ENCODE results near the gene CHKA.
"Not testable (repeated sequence)": the region's sequence is repeated elsewhere in the genome, so short reads cannot be mapped to it uniquely, and the experiment has no call there.

Gene CHKA

DNA sequence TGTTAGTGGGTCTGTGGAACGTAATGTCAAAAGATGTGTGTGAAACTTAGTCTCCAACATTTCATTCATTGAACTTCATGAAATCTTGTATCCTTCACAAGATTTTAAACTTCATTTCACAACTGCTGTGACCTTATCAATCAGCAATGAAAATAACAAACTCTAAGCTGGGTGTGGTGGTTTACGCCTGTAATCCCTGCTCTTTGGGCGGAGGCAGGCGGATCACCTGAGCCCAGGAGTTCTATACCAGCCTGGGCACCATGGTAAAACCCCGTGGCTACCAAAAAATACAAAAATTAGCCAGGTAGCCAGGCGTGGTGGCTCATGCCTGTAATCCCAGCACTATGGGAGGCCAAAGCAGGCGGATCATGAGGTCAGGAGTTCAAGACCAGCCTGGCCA is 5.1 kb downstream of the CHKA start:
- DNase-seq (ENCODE audit: low read depth, low spot score): no peak

DNA sequence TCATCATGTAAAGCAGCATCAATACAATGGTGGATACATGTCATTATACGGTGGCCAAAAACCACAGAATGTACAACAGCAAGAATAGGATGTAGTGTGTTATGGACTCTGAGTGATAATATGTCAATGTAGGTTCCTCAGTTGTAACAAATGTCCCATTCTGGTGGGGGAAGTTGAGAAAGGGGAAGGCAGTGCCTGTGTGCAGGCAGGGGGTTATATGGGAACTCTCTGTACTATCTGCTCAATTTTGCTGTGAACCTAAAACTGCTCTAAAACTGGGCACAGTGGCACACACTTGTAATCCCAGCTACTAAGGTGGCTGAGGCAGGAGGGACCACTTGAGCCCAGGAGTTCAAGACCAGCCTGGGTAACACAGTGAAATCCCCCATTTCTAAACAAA is 5.9 kb downstream of the CHKA start:
- DNase-seq (ENCODE audit: low read depth, low spot score): no peak

DNA sequence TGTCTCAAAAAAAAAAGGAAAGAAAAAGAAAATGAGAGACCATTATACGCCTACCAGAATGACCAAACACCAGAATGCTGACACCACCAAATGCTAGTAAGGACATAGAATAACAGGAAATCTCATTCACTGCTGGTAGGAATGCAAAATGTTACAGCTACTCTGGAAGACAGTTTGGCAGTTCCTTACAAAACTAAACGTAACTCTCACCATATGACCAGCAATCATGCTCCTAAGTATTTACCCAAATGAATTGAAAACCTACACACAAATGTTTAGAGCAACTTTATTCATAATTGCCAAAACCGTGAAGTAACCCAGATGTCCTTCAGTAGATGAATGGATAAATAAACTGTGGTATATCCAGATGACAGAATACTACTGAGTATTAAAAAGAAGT is 7.2 kb downstream of the CHKA start:
- DNase-seq (ENCODE audit: low read depth, low spot score): no peak

DNA sequence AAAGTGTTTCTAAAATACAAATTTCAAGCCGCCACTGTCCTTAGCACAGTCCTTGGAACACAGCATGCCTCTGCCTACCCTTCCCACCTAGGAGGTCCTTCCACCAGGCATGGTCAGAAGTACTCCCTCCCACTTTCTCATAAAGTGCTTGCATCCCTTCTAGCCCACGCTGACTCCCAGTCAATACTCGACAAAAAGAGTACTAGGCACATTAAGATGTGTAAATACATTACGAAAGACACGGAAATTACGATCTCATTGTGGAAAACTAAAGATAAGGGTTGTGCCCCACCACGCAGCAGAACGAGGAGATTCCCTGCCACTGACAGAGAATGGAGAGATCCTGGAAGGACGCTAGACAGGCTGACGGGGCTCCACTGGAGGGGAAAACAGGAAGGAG is 13.5 kb downstream of the CHKA start:
- no peak for DNase-seq (ENCODE audit: low read depth, low spot score)

DNA sequence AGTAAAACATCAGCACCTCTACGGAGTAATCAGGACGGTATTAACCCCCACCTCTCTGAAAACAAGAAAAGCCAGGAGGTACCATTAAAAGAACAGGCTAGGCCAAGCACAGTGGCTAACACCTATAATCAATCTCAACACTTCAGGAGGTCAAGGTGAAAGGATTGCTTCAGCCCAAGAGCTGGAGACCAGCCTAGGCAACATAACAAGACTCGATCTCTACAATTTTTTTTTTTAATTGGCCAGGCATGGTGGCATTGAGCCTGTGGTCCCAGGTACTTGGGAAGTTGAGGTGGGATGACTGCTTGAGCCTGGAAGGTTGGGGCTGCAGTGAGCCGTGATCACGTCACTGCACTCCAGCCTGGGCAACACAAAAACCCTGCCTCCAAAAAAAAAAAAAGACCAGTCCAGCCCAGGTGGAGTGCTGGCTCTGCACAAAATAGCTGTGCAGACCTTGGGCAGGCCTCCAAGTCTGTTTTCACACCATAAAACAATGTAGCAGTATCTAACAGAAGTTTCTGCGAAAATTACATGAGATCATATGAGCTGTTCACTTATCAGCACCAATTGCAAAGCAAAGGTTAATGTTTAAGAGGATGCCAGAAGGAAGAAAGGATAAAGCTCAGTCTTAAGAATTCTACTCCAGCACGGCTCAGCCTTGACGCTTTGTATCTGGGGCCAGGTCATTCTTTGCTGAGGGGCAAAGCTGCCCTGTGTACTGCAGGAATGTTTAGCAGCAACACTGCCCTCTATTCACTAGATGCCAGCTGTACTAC is 14.8 kb downstream of the CHKA start:
- no peak for DNase-seq (ENCODE audit: low read depth, low spot score)

DNA sequence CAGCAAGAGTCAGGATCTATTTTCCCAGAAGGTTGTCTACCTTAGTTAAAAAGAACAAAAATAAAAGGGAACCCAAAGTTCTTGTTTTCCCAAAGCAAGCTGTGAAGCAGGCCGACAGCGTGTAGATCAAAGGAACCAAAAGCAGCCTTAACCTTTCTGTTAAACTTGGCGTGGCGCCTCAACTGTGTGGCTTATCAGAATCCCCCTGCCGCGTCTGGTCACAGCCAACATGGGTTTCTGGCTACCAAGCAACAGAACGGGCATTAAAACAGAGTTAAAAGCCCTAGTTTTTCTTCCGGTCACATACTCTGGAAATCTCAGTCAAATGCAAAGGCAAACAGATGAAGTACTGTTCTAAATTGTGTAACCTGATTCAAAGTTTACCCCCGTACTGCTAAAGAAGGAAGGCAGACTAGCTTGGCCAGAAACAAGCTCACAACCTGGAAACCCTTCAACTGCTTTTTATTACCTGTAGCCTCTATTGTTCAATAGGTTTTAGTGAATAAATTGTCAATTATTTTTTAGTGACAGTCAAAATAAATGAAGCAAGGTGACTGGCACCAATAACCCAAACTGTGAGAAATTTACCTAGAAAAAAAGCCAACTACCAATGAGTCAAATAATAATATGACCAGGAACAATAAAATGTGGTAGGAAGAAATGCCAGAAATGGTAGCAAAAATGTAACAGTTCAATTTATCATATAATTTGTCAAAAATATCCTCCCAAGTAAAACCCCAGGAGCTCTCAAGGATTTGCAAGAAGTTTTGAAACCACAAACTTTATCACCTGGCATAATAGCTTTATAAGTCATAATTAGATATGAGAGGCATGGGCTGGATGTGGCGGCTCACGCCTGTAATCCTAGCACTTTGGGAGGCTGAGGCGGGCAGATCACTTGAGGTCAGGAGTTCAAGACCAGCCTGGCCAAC is 21.4 kb downstream of the CHKA start:
- DNase-seq (ENCODE audit: low read depth, low spot score): no peak

DNA sequence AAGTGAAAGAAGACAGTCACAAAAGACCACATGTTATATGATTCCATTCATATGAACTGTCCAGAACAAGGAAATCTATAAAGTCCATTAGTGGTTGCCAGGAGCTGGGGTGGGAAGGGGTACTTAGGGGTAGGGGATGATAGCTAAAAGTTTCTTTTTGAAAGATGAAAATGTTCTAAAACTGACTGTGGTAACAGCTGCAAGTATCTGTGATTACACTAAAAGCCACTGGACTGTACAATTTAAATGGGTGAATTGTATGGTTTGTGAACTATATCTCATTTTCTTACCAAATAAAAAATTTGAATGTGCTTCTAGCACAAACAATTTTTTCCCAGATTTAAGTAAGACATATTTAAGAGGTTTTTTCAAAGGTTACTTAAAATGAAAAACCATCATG is 22.1 kb downstream of the CHKA start:
- no peak for DNase-seq (ENCODE audit: low read depth, low spot score)

DNA sequence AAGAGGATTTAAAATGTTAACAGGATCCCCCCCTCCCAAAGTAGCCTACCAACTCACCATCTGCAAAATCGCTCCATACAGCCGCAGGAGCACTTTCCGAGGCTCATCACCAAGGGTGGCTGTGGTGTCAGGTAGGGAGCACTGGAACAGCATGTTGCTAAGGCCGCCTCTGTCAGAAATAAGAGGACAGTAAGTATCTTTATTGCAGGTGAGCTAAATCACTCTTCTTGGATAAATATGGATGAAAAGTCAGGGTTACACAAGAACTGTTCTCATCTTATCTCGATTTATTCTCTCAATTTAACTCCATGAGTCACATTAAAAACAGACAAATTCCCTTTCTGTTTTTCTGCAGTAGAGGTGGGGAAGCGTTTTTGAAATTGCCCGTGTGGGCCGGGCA is 24.2 kb downstream of the CHKA start:
- no peak for DNase-seq (ENCODE audit: low read depth, low spot score)

DNA sequence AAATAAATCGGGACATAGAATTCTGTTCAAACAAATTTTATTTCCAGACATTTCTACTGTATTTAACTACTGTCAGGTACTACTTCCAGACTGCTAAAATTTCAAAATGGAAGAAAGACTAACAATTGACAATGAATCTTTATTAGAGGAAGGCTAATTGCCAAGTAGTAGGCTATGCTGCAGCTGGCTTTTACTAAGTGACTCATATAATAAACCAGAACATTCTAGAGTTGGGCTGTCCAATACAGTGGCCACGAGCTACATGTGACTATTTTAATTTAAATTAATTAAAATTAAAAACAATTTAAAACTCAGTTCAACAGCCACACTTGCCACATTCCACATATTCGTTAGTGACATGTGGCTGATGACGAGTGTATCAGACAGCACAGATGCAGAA is 27.6 kb downstream of the CHKA start:
- no peak for DNase-seq (ENCODE audit: low read depth, low spot score)

DNA sequence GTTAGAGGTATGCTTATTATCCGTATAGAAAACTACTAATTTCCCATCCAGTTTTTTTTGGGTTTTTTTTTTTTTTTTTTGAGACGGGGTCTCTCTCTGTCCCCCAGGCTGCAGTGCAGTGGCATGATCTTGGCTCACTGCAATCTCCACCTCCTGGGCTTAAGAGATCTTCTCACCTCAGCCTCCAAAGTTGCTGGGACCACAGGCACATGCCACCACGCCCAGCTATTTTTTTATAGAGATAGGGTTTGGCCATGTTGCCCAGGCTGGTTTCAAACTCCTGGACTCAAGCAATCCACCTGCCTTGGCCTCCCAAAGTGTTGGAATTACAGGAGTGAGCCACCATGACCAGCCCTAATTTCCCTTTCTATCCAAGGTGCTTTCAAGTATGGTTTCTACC is 28.2 kb downstream of the CHKA start:
- not testable (repeated sequence) for DNase-seq (ENCODE audit: low read depth, low spot score)

DNA sequence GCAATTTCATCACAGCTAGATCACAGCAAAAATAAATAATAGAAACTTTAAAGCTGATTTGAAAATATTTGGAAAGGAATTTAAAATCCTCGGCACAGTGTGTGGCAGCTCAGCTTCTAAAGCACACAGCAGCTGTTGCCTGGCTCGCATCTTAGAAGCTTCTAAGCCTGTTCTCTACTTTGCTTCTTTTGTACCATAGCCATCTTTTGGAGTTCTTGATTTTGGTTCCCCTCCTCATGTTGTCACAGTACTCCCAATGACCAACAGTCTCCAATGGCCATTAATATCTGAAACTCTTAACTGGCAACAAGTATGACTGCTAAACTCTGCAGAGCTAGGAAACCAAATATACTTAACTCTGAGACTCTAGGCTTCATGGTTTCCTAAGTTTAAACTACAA is 28.8 kb downstream of the CHKA start:
- no peak for DNase-seq (ENCODE audit: low read depth, low spot score)

DNA sequence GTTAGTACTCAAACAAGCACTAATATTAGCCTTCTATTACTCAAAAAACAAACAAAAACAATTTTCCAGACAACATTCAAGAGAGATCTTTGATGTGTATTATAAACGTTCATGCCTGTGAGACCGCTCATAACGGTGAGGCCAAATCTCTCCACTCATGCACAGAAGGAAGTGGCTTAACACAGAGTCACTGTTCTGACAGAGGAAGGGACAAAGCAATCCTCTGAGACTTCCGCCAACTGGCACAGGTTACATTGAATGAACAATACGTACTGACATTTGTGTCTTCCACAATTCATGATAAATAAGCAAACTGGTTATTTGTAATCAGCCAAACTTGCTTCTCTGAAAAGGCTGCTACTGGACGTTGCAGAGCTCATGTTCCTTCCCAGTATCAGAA is 30.5 kb downstream of the CHKA start:
- no peak for DNase-seq (ENCODE audit: low read depth, low spot score)

DNA sequence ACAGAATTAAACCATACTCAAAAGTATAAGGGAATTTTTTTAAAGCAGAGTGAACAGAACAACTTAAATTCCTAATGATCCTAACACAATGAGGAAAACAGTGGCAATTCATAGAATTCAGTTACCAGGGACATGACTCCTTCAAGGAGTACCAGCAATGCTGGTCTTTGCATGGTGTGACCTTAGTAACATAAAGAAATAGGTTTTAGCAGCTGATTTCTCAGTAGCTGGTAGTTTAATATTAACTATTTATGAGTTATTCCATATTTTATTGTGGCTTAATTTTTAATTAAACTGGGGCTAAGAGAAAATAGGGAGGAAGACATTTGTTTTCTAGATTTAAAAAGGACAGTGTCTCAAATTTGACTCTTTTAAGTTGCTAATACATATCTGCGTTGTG is 30.9 kb downstream of the CHKA start:
- DNase-seq (ENCODE audit: low read depth, low spot score): no peak

DNA sequence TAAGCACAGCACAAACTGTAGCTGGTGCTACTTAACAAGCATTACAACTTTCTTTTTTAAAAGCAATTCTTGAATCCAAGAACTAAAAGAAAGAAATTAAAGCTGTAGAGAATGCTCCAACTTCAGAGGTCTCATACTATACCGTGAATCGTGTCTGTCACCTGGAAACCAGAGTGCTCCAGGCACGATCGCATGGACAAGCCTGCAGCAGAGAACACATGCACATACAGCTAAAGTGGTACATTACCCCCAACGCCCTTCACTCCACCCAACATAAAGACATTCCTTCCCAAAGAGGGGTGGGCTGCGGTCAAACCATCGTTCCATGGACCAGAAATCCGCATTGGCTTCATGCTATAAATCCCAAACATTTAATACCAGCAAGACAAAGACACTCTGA is 31.5 kb downstream of the CHKA start:
- DNase-seq (ENCODE audit: low read depth, low spot score): no peak

DNA sequence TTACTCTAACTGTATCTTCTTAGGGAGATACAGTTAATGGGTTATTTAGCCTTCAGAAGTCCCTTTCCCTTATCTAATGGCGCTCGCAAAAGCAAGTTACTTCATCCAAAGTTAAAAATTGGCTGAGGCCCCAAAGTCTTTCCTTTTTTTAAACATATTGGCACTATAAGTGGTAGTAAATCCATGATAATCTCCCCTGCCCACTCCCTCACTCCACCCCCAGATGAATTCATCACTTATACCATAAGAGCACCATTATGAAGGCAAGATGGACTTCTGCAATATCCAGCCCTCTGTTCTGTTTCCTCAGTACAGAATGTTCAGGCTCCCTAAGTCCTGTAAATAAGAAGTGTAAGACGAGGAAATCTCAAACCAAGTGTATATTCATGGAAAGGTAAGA is 37.7 kb downstream of the CHKA start:
- no peak for DNase-seq (ENCODE audit: low read depth, low spot score)

DNA sequence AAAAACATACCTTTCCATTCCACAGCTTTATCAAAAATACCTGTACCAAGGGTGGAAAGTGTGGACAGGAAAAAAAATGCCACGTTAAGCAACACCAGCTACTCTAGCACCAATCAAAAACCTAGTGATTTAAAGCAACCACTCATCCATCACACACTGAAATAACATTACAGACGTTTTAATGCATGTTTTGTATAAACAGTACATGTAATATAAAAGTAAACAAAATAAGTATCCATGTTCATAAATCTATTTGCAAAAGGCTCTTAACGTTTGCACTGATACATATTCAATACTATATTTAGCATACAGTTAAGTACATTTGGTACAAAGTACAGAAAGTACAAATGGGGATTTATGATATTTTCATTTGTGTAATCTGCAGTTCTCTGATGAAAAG is 38.7 kb downstream of the CHKA start:
- no peak for DNase-seq (ENCODE audit: low read depth, low spot score)

DNA sequence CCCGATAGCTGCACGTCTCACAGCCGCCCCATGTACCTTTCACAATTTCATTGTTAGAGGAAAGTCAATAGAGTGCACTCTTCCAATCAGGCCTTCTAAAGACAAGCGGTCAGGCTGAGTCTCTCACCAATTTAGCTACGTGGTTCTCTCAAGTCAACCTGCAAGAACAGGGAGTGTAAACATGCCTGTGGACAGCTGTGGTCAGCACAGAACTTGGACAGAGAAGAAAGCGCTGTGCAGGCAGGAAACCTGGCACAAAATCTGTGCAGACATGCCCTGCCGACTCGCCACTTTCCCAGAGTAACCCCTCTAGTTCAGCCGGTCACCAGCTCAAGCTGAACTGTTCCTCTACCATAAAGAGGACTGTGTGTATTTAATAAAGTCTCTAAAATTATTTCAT is 39.5 kb downstream of the CHKA start:
- no peak for DNase-seq (ENCODE audit: low read depth, low spot score)

DNA sequence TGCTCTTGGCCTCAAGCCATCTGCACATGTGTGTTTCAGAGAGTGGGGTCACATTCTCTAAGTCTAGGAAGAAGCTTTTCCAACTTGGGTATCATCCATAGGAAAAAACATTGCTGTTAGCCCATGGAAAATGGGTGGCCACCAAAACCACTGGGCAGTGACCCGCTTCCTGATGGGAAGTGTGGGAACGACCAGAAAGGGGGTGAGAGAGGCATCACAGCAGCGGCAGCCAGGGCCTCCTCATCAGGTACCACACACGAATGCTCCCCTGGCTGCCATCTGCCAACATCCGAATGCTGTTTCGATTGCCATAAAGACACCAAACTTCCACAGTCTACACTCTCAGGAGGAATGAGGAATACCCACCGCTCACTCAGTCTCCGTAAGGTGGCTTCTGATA is 40.3 kb downstream of the CHKA start:
- no peak for DNase-seq (ENCODE audit: low read depth, low spot score)

DNA sequence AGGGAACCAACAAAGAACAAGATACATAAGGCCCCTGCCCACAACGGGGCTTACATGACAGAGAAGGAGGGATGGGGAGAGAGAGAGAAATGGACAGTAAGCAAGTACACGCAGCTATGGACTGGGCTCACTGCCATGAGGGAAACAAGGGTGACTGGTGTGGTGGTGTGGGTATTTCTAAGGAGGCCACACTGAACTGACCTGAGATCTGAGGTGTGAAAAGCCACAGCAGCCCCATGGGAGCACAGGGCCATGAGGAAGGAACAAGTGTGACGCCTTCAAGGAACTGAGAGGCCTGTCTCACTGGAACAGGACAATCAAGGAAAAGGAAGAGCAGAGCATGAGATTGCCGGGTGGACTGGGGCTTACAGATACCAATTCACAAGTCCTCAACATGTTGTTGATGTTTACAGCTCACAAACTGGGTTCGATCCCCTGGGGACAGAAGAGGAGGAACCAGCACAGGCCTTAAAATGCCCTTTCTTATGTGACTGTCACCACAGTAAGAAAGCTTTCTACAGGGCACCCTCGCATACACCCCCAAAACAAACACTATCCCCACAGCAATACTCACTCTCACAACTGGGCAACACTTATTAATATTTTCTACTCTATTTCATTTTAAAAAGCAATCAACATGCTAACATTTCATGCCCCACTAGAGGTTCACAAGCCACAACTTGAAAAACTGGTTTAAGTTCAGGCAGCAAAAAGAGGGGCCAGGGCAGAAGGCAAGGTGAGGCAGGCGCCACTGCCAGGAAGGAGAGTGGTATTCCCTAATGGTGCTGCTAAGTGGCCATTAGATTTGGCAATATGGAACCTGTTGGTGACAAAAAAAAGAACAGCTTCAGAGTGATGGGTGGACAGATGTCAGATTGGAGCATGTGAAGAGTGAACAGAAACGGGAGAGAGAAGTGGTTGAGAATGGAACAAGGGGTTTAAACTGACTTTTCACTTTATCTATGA is 43.3 kb downstream of the CHKA start:
- DNase-seq (ENCODE audit: low read depth, low spot score): no peak

DNA sequence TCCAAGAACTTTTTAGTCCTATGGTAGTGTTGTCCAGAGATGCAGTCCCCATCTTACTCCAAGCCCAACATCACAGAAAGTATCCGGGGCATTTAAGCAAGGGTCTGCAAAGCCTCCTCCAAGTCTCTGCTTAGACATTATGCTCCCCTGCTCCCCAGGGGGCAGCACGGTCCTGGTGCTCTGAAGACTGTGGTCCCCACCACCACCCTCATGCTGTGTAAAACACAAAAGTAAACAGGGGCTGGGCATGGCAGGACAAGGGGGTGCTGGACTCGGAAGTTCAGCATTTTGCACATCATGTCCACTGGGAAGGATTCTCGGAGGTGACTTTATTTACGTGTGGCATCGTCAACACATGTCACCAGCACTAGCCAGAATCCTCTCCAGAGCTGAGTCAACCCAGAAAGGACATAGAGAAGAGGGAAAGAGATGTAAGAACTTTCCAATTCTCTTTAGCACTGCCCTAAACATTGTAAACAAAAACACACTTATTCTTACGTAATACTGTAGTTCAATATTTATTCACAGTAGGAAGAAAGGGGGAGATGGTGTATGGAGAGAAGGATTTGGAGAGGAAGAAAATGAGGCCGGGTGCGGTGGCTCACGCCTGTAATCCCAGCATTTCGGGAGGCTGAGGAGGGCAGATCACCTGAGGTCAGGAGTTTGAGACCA is 44.7 kb downstream of the CHKA start:
- DNase-seq (ENCODE audit: low read depth, low spot score): no peak

DNA sequence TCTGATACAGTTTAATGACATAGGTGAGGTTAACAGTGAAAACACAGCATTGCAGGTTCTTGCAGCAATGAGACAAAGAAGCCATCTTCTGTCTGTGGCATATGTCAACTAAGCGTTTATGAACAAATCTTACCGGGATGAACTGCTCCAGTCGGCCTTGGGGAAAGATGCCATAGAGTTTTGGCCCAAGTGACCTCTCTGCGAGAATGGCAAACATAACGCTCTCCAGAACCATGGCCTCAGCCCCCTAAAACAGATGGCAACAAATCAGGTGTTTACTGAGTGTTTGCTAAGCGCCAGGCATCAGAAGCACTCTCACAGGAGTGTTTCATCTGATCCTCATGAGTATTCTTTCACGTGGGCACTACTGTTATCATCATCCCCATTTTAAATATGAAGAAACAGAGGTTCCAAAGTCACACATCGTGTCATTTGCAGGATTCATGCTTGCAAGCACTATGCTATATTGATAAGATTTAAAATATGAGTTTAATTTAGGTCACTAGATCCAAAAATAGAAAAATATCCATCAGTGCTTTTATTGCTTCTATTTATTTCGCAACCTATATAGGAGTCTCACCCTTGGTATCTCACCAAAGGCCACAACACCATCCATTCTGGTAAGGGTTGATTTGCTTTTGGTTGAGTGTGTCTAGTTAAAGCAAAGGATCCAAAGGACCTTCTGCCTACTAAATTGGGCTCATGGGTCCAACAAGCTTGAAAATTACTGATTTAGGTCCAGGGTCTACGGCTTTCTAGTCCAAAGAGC is 46.4 kb downstream of the CHKA start:
- no peak for DNase-seq (ENCODE audit: low read depth, low spot score)

Data from activated CD4-positive, CD25-positive, alpha-beta regulatory T cell treated with anti-CD3 and anti-CD28 coated beads, Interleukin-2, amount 50 U/mL, for 16 hours (primary cell).